NAMALWA (cell line): ENCODE measurements around the gene METAP1.

ENCODE experiments used
- DNase-seq: peaks from one replicate; pipeline ENCODE4 v3.0.0-alpha.2; 2015; ENCODE audit warnings: low spot score

Gene METAP1

GRCh38 chr4:98995183-98996055 is at the start of gene METAP1:
Gene METAP1 (plus strand): TSS chr4:98995721. CDS start chr4:98995754, 33 bp downstream.
- peak; percentile 97 for DNase-seq

- no peak for DNase-seq
Observed at GRCh38 chr4:98946359-98946758, 49.2 kb upstream of the METAP1 start.

- no peak for DNase-seq
Observed at GRCh38 chr4:98950925-98951324, 44.6 kb upstream of the METAP1 start.

GRCh38 chr4:98951710-98952109 is 43.8 kb upstream of the METAP1 start:
- no peak for DNase-seq

- no peak for DNase-seq
Observed at GRCh38 chr4:98955229-98955628, 40.3 kb upstream of the METAP1 start.

GRCh38 chr4:98958065-98958464 is 37.5 kb upstream of the METAP1 start:
- no peak for DNase-seq

- no peak for DNase-seq
Observed at GRCh38 chr4:98959411-98959810, 36.1 kb upstream of the METAP1 start.

GRCh38 chr4:98961770-98962169 is 33.8 kb upstream of the METAP1 start:
- DNase-seq: no peak

- DNase-seq: no peak
Observed at GRCh38 chr4:98963538-98964433, 31.7 kb upstream of the METAP1 start.

- no peak for DNase-seq
Observed at GRCh38 chr4:98966926-98967325, 28.6 kb upstream of the METAP1 start.

- no peak for DNase-seq
Observed at GRCh38 chr4:98967786-98968329, 27.7 kb upstream of the METAP1 start.

- peak; percentile 30 for DNase-seq
Observed at GRCh38 chr4:98969878-98970785, 25.4 kb upstream of the METAP1 start.

- DNase-seq: no peak
Observed at GRCh38 chr4:98976716-98977115, 18.8 kb upstream of the METAP1 start.

GRCh38 chr4:98977557-98977956 is 18.0 kb upstream of the METAP1 start:
- no peak for DNase-seq

GRCh38 chr4:98987720-98988119 is 7.8 kb upstream of the METAP1 start:
- no peak for DNase-seq

GRCh38 chr4:98992835-98993234 is 2.7 kb upstream of the METAP1 start:
- peak; percentile 16 for DNase-seq

- DNase-seq: no peak
Observed at GRCh38 chr4:98993419-98994071, 2.0 kb upstream of the METAP1 start.

GRCh38 chr4:98994474-98995182 is 893 bp upstream of the METAP1 start:
- DNase-seq: no peak

- peak; percentile 61 for DNase-seq
Observed at GRCh38 chr4:98996056-98996764, 689 bp downstream of the METAP1 start.

GRCh38 chr4:98996765-98997068 is 1.2 kb downstream of the METAP1 start:
- DNase-seq: no peak
